GM23248 (cell line): ENCODE data around the gene LUM.

Source experiments
- EZH2 ChIP-seq: fragments of 200-600 bp; sonication (generic); IDR thresholded peaks from 2 replicates; pipeline ENCODE4 v1.6.1; 2018; ENCODE audit warnings: antibody characterized with exemption, mild to moderate bottlenecking; ENCODE audit not compliant: insufficient read depth, poor library complexity, severe bottlenecking
- EZH2phosphoT487 ChIP-seq: fragments of 200-600 bp; sonication (generic); IDR thresholded peaks from 2 replicates; pipeline ENCODE4 v1.6.1; 2018; ENCODE audit warnings: antibody characterized with exemption, moderate library complexity, mild to moderate bottlenecking, low read depth; ENCODE audit not compliant: insufficient read depth

GRCh38 chr12:91155990-91156389, 44.7 kb upstream of the LUM start:
- TF ChIP-seq EZH2 (no peak), EZH2phosphoT487 (no peak)
